Measurements from ENCODE around the gene PML. TPM values are rescaled to one million over a fixed set of nuclear protein-coding genes. Genes with fewer than 3 reads are reported as not detected.
A peak's percentile ranks its signal among the peaks of the same experiment; 100 is the strongest.

The PML gene
- total RNA-seq = 28.8 TPM

GRCh38 chr15:73994413-73994883 is at the start of gene PML:
Gene PML (plus strand): TSS chr15:73994716. CDS start chr15:73994813, 97 bp downstream.
- ATAC-seq = peak; percentile 81

DNA sequence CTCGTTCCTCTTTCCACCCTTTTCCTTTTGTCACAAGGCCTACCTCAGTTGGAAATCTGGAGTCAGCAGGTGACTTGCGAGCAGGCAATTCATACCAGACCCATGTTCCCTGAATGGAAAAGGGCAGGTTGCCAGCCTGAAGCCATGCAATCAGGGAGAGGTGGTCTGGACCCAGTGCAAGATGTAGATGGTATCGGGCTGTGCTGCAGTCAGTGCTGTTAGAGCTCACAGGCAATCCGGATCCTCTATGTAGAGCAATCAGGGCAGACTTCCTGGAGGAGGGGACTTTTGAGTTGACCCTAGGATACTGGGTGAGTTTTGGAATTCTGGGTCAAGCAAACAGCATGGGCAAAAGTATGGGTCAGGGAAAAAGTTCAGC is 49.4 kb upstream of the PML start:
- ATAC-seq = no peak

GRCh38 chr15:73946046-73946721 is 48.3 kb upstream of the PML start:
- no peak for ATAC-seq

- ATAC-seq = no peak
Observed at GRCh38 chr15:73946795-73947370, 47.6 kb upstream of the PML start.

GRCh38 chr15:73947651-73948050 is 46.9 kb upstream of the PML start:
- no peak for ATAC-seq

GRCh38 chr15:73948396-73948795 is 46.1 kb upstream of the PML start:
- ATAC-seq = no peak

- ATAC-seq = no peak
Observed at GRCh38 chr15:73948982-73949381, 45.5 kb upstream of the PML start.

- no peak for ATAC-seq
Observed at GRCh38 chr15:73949496-73949895, 45.0 kb upstream of the PML start.

DNA sequence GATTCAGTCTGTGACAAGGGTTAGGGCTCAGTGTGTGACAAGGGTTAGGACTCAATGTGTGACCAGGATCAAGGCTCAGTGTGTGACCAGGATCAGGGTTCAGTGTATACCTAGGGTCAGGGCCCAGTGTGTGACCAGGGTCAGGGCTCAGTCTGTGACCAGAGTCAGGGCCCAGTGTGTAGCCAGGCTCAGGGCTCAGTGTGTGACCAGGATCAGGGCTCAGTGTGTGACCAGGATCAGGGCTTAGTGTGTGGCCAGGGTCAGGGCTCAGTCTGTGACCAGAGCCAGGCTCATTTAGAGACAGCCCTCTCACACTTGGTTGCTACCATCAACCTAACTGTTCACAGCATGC is 44.1 kb upstream of the PML start:
- no peak for ATAC-seq

GRCh38 chr15:73950831-73951561 is 43.5 kb upstream of the PML start:
- ATAC-seq = peak; percentile 62

GRCh38 chr15:73951601-73952000 is 42.9 kb upstream of the PML start:
- no peak for ATAC-seq

- ATAC-seq = no peak
Observed at GRCh38 chr15:73952171-73952912, 42.2 kb upstream of the PML start.

GRCh38 chr15:73952913-73953750 is 41.4 kb upstream of the PML start:
- ATAC-seq = no peak

DNA sequence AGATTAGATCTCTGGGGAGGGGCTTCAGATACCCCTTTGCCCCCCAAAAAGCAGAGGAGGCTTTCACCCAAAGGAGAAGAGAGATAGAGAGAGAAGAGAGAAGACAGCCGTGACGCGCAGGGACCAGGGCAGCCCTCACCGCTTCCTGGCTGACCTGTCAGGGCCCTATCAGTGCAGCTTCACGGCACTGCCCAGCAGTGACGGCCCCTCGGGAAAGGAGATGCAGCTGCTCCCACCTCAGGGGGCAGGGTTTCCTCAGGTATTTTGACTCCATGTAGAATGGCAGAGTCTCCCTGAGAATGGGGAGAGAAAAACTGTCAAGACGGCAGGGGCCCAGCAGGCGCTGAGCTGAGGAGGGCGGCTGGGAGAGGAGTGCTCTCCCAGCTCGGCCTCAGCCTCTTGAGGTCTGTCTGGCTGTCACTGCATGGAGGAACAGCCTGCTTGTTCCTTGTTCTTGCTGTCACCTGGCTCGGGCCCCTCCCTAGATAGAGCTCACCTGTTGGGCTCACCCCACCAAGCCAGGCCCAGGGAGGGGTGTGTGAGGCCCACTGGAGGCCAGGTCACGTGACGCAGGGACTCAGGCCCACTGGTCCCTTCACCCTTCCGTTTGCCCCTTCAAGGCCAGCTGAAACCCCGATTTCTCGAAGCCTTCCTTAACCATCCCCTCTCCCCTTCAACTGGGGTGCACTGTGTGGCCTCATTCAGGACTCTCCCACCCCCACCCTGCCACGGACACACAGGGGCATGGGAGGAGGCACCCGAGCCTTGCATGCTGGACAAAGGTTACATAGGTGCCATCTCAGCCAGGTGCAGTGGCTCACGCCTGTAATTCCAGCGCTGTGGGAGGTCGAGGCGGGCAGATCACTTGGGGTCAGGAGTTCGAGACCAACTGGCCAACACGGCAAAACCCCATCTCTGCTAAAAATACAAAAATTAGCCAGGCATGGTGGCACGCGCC is 40.0 kb upstream of the PML start:
- ATAC-seq = no peak

- no peak for ATAC-seq
Observed at GRCh38 chr15:73955326-73955725, 39.2 kb upstream of the PML start.

GRCh38 chr15:73955861-73956742 is 38.4 kb upstream of the PML start:
- ATAC-seq = no peak

GRCh38 chr15:73956743-73957135 is 37.8 kb upstream of the PML start:
- ATAC-seq = peak; percentile 63

DNA sequence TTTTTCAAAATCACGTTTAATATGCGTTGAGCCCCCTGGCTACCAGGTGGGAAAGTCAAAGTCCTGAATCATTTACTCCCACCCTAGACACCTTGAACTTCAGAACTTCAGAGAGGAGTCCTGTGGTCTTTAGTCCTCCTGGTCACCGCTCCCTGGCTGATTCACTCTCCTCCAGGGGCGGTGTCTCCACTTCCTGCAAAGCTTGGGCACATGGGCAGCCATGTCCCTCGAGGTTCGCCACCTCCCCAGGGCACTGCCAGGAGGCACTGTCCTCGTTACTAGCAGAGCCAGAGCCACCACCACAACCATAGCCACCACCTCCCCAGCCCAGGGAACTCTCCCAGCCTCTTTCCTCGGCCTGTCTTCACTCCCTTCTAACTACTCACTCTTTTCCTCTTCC is 37.2 kb upstream of the PML start:
- no peak for ATAC-seq

DNA sequence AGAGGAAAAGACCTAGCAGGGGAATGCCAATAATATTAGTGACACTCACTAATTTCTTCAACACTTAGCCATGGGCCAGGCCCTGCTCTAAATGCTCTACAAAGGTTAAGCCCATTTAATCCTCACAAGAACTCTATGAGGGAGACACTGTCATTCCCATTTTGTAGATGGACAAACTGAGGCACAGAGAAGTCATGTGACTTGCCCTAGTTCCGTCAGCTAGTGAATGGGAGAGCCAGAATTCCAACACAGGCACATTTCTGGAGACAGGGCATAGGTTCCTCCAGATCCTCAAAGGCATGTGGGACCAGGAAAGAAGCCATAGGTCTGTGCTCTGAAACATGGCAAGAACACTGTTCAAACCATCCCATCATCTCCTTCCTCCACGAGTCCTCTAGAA is 36.7 kb upstream of the PML start:
- ATAC-seq = no peak

DNA sequence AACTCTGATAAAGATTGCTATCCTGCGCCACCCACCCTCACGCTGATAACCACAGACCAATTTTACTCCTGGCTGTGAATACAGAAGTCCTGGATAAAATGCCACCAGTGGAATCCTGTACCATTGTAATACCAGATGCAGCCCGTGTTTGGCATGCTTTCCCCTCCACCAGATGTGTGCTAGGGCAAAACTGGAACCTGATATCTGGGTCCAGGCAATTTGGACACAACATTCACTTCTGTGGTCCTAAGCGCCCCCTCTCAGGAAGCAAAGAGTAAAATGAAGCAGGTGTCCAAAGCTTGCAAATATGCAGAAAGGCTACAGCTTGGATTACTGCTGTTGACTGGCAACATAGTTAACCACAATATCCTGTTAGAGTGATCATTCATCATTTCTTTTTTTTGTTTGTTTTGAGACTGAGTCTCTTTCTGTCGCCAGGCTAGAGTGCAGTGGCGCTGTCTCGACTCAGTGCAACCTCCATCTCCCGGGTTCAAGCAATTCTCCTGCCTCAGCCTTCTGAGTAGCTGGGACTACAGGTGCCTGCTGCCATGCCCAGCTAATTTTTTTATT is 35.4 kb upstream of the PML start:
- ATAC-seq = no peak

All from esophagus mucosa (tissue), 1 donor.